Measurements from ENCODE around the gene SMIM30.
"Not testable (repeated sequence)": the region's sequence is repeated elsewhere in the genome, so short reads cannot be mapped to it uniquely, and the experiment has no call there.

The SMIM30 gene

GRCh38 chr7:113118074-113118959 lies at the start of gene SMIM30:
Gene SMIM30 (minus strand): TSS chr7:113118554. CDS start chr7:113117578, 976 bp downstream.
- DNase-seq (ENCODE audit: low read depth), result peak; percentile 60
- TF ChIP-seq CTCF (IDR thresholded peaks at IDR 0.05; ENCODE audit: control insufficient read depth, extremely low read depth, insufficient read depth), result no peak
- H3K4me3 ChIP-seq (ENCODE audit: low read depth, low read length), result peak within 1 kb of the TSS; percentile 90

DNA sequence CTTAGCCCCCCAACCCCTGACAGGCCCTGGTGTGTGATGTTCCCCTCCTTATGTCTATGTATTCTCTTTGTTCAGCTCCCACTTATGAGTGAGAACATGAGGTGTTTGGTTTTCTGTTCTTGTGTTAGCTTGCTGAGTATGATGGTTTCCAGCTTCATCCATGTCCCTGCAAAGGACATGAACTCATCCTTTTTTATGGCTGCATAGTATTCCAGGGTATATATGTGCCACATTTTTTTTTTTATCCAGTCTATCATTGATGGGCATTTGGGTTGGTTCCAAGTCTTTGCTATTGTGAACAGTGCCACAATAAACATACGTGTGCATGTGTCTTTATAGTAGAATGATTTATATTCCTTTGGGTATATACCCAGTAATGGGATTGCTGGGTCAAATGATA lies 47.8 kb upstream of the SMIM30 start:
- not testable (repeated sequence) for DNase-seq (ENCODE audit: low read depth); H3K4me3 ChIP-seq (ENCODE audit: low read depth, low read length)

GRCh38 chr7:113161050-113161449 lies 42.7 kb upstream of the SMIM30 start:
- no peak for DNase-seq (ENCODE audit: low read depth)
- no peak for TF ChIP-seq CTCF (IDR thresholded peaks at IDR 0.05; ENCODE audit: control insufficient read depth, extremely low read depth, insufficient read depth)
- no peak overlapping the region for H3K4me3 ChIP-seq (ENCODE audit: low read depth, low read length)

DNA sequence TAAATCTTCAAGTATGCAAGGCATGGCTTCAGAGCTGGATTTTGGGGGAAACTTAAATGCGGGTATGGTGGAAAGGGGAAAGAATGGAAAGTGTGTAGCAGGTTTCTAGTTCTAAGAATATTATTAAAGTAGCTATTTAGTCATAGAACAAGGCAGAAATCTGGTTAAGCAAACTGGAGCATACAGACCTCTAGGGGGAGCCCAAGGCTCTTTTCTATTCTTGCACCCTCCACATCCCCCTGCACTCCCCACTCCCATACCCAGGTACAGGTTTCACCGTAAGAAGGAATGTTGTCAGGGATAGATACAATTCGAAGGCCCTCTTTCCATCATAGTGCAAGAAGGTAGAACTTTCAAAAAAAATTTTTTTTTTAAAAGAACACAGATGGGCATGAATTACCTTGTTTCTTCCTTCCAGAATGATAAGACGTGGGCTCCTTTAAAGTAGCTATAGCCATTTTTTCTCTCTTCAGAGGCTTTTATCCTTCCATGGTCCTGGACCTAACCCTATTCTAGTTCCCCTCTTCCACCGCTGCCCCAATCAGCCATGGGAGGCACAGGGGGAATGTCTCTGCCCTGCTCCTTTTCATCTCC lies 41.5 kb upstream of the SMIM30 start:
- H3K4me3 ChIP-seq (ENCODE audit: low read depth, low read length), result no peak overlapping the region
- peak; percentile 60 for TF ChIP-seq CTCF (IDR thresholded peaks at IDR 0.05; ENCODE audit: control insufficient read depth, extremely low read depth, insufficient read depth)
- DNase-seq (ENCODE audit: low read depth), result no peak

DNA sequence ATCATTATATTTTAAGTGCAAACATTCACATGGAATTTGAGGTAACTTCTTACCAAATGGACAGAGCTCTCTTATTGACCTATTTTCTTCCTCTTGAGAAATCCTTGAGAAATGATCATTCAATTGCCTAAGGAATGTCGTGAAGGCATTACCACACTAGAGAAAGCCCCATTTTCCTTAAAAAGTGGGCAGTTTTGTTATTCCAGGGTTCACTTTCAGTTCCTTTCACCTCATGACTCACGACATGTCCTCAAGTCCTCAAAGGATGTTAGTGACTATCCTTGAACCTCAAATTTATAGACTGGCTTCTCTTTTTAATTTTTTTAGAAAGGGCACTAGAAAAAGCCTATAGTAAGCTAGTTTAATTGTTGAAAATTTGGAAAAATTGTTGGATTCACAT lies 40.4 kb upstream of the SMIM30 start:
- TF ChIP-seq CTCF (IDR thresholded peaks at IDR 0.05; ENCODE audit: control insufficient read depth, extremely low read depth, insufficient read depth), result no peak
- DNase-seq (ENCODE audit: low read depth), result no peak
- H3K4me3 ChIP-seq (ENCODE audit: low read depth, low read length), result no peak overlapping the region

DNA sequence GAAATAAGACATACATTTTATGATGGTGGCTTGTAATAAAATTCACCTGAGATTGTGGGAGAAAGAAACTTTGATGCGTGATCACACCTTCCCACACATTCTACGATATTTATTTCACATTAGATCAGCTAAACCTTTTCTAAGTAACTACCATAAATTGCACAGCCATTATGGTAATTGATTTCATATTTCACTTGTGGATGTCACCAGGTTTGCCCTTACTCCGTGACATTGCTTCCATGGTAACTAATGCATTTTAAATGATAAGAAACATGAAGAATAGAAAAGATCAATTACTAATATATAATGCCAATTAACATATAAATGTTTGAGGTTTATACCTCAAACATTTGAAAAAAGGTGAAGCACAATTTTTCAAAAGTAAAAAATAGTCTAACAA lies 35.8 kb upstream of the SMIM30 start:
- H3K4me3 ChIP-seq (ENCODE audit: low read depth, low read length), result no peak overlapping the region
- no peak for DNase-seq (ENCODE audit: low read depth)
- TF ChIP-seq CTCF (IDR thresholded peaks at IDR 0.05; ENCODE audit: control insufficient read depth, extremely low read depth, insufficient read depth), result no peak

DNA sequence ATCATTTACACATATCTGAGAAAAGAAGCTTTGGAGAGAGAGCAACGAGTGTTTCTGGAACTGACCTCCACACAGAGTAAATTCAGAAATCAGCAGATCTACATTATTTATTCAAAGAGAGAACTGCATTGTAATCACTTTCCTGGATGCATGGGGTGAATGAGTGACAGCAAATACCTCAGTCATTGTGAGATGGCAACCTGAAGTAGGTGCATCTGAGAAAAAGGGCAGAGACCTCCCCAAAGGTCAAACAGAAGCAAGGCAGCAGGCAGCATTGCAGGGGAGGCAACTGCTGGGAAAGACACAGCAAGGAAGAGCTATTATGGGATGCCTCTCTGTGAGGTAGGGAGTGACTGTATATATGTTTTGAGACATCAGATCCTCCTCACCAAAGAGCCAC lies 26.5 kb upstream of the SMIM30 start:
- TF ChIP-seq CTCF (IDR thresholded peaks at IDR 0.05; ENCODE audit: control insufficient read depth, extremely low read depth, insufficient read depth), result no peak
- DNase-seq (ENCODE audit: low read depth), result no peak
- H3K4me3 ChIP-seq (ENCODE audit: low read depth, low read length), result no peak overlapping the region

Data from LNCaP clone FGC (cell line).